GM23248 (cell line): Measurements from ENCODE around the gene KRT38.

Experiments used
- EZH2 ChIP-seq: fragments of 200-600 bp; sonication (generic); IDR thresholded peaks from 2 replicates; pipeline ENCODE4 v1.6.1; 2018; ENCODE audit warnings: antibody characterized with exemption, mild to moderate bottlenecking; ENCODE audit not compliant: insufficient read depth, poor library complexity, severe bottlenecking
- EZH2phosphoT487 ChIP-seq: fragments of 200-600 bp; sonication (generic); IDR thresholded peaks from 2 replicates; pipeline ENCODE4 v1.6.1; 2018; ENCODE audit warnings: antibody characterized with exemption, moderate library complexity, mild to moderate bottlenecking, low read depth; ENCODE audit not compliant: insufficient read depth

- TF ChIP-seq EZH2 (no peak), EZH2phosphoT487 (no peak)
Observed at GRCh38 chr17:41480581-41480980, 39.8 kb upstream of the KRT38 start.
